Sigmoid colon (tissue), 7 donors: ENCODE data around the gene COL28A1. TPM values are rescaled to one million over a fixed set of nuclear protein-coding genes. Genes with fewer than 3 reads are reported as not detected.

Experiments
- DNase-seq: peaks from one replicate; pipeline ENCODE4 v3.0.0-alpha.2; 2019
- H3K27ac ChIP-seq, 4 donors: fragments of 200-600 bp; sonication (generic); one replicate each; pipeline ENCODE4 v1.5.1; 2016 to 2019; ENCODE audit warnings: mild to moderate bottlenecking in 1 of 4
- H3K27me3 ChIP-seq, 3 donors: fragments of 200-600 bp; sonication (generic); one replicate each; pipeline ENCODE4 v1.5.1; 2019; ENCODE audit warnings: mild to moderate bottlenecking in 1 of 3
- H3K36me3 ChIP-seq, 4 donors: fragments of 200-600 bp; sonication (generic); one replicate each; pipeline ENCODE4 v1.5.1; 2016 to 2019
- H3K4me1 ChIP-seq, 4 donors: fragments of 200-600 bp; sonication (generic); one replicate each; pipeline ENCODE4 v1.5.1; 2017 to 2019
- H3K4me3 ChIP-seq, 4 donors: fragments of 200-600 bp; sonication (generic); one replicate each; pipeline ENCODE4 v1.5.1; 2017 to 2019; ENCODE audit warnings: mild to moderate bottlenecking in 2 of 4, moderate library complexity in 1 of 4
- H3K9me3 ChIP-seq, 4 donors: fragments of 200-600 bp in 3 of 4; sonication (generic) in 3 of 4; one replicate each; pipeline versions ENCODE4 v1.5.1 to v1.6.1; 2013 to 2019
- CTCF ChIP-seq, 4 experiments: fragments of 450-650 bp in 3 of 4; fragments of 200-600 bp in 1 of 4; IDR thresholded peaks; one replicate each; pipeline ENCODE4 v1.5.1; 2016 to 2019; ENCODE audit warnings: antibody characterized with exemption in 4 of 4, mild to moderate bottlenecking in 3 of 4, moderate library complexity in 2 of 4
- EP300 ChIP-seq, 4 donors: sonication (generic); formaldehyde crosslinking; IDR thresholded peaks; one replicate each; pipeline ENCODE4 v1.6.1; 2017; ENCODE audit warnings: antibody characterized with exemption in 4 of 4
- POLR2A ChIP-seq, 2 donors: fragments of 450-650 bp; IDR thresholded peaks; one replicate each; pipeline ENCODE4 v1.6.1; 2016; ENCODE audit warnings: antibody characterized with exemption in 2 of 2, mild to moderate bottlenecking in 2 of 2, moderate library complexity in 2 of 2
- POLR2AphosphoS5 ChIP-seq, 4 donors: sonication (generic); formaldehyde crosslinking; IDR thresholded peaks; one replicate each; pipeline ENCODE4 v1.6.1; 2017; ENCODE audit warnings: antibody characterized with exemption in 4 of 4
- WGBS, 2 donors: extraction: QIAGEN DNeasy Blood & Tissue Kit; methylation state at CpG; one replicate each; pipeline ENCODE4 v1.1.7; 2013; 5-methylcytosine and 5-hydroxymethylcytosine counted together
- intact Hi-C: fragments of 100-400 bp; cut with DNase I; formaldehyde crosslinking; loops from one replicate; pipeline ENCODE4 v1.15.1; 2023
- polyA plus RNA-seq, 3 donors: library from polyadenylated mRNA; stranded (reverse); fragments of 200-250 nt; gene quantifications; one replicate each; pipeline ENCODE4 v1.2.3, GENCODE V29; 2013
- total RNA-seq, 4 donors: library from RNA; depleted of rRNA; stranded (reverse); fragments of >200 nt; gene quantifications; one replicate each; pipeline ENCODE4 v1.1.0, GENCODE V29; 2016
- donor health status: healthy with polysubstance abuse.
- donor health status: Bipolar disorder and iron deficiency.
- donor health status: healthy.

Gene COL28A1
- total and polyA plus RNA-seq, 7 donors: 0.60 to 25.5 (median 9.9) TPM

- no peak overlapping the region for H3K27ac ChIP-seq
- H3K27me3 ChIP-seq: no peaks in the 10 kb centered on the region
- H3K4me3 ChIP-seq: no peak overlapping the region
- no peaks in the 10 kb centered on the region for H3K4me1 ChIP-seq
- no peak for TF ChIP-seq POLR2A (IDR thresholded peaks at IDR 0.05)
- TF ChIP-seq EP300 (IDR thresholded peaks at IDR 0.05): no peak
- TF ChIP-seq POLR2AphosphoS5 (IDR thresholded peaks at IDR 0.05): no peak
- no peak for TF ChIP-seq CTCF (IDR thresholded peaks at IDR 0.05)
- DNase-seq: no peak
- no peaks in the 10 kb centered on the region for H3K9me3 ChIP-seq
- H3K36me3 ChIP-seq: no peaks in the 10 kb centered on the region
- intact Hi-C loops: no loop called here
These were observed 188.6 kb downstream of the COL28A1 start for GRCh38 chr7:7347045-7347444.

- WGBS, 2 donors: 90 to 91% methylated on average over 3 of the region's 3 CpGs
- DNase-seq: no peak
- H3K4me3 ChIP-seq: no peak overlapping the region
- H3K27me3 ChIP-seq: no peaks in the 10 kb centered on the region
- no peaks in the 10 kb centered on the region for H3K4me1 ChIP-seq
- H3K27ac ChIP-seq: no peak overlapping the region
- no peaks in the 10 kb centered on the region for H3K9me3 ChIP-seq
- H3K36me3 ChIP-seq: no peaks in the 10 kb centered on the region
- intact Hi-C loops: no loop called here
- no peak for TF ChIP-seq EP300 (IDR thresholded peaks at IDR 0.05)
- no peak for TF ChIP-seq POLR2AphosphoS5 (IDR thresholded peaks at IDR 0.05)
- TF ChIP-seq CTCF (IDR thresholded peaks at IDR 0.05): no peak
- TF ChIP-seq POLR2A (IDR thresholded peaks at IDR 0.05): no peak
These were observed 191.1 kb downstream of the COL28A1 start for GRCh38 chr7:7344583-7344982.

DNA sequence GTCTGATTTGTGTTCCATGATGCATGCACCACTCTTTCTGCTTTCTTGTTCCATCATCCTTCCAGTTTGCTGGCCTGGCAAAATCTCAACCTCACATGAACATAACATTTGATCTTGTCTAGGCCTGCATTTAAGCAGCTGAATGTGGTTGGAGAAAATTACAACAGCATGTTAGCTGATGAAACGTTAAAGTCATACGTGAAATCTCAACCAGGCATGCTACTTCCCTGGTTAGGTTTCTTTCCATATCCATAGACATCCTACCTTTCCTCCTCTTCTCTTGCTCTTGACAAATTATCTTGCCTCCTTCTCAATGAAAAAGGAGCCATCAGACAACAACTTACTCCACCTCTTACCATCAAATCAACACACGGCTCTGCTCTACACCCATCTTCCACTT, 199.8 kb downstream of the COL28A1 start:
- 63 to 79% methylated on average over 3 of the region's 3 CpGs for WGBS, 2 donors
- Histone ChIP-seq H3K4me3 (no peak overlapping the region), H3K9me3 (no peaks in the 10 kb centered on the region), H3K4me1 (no peaks in the 10 kb centered on the region), H3K27ac (no peak overlapping the region), H3K36me3 (no peaks in the 10 kb centered on the region), H3K27me3 (no peaks in the 10 kb centered on the region)
- TF ChIP-seq CTCF (IDR thresholded peaks at IDR 0.05) (no peak), POLR2AphosphoS5 (IDR thresholded peaks at IDR 0.05) (no peak), EP300 (IDR thresholded peaks at IDR 0.05) (no peak), POLR2A (IDR thresholded peaks at IDR 0.05) (no peak)
- intact Hi-C loops: no loop called here
- no peak for DNase-seq

- no peaks in the 10 kb centered on the region for H3K36me3 ChIP-seq
- H3K4me1 ChIP-seq: no peaks in the 10 kb centered on the region
- H3K27ac ChIP-seq: no peak overlapping the region
- H3K9me3 ChIP-seq: no peaks in the 10 kb centered on the region
- WGBS, 2 donors: 94 to 95% methylated on average over 2 of the region's 2 CpGs
- DNase-seq: no peak
- H3K4me3 ChIP-seq: no peak overlapping the region
- no peak for TF ChIP-seq POLR2A (IDR thresholded peaks at IDR 0.05)
- no peak for TF ChIP-seq POLR2AphosphoS5 (IDR thresholded peaks at IDR 0.05)
- TF ChIP-seq EP300 (IDR thresholded peaks at IDR 0.05): no peak
- no peak for TF ChIP-seq CTCF (IDR thresholded peaks at IDR 0.05)
- no peaks in the 10 kb centered on the region for H3K27me3 ChIP-seq
- intact Hi-C loops: no loop called here
These were observed 200.5 kb downstream of the COL28A1 start for GRCh38 chr7:7335215-7335614.

GRCh38 chr7:7333610-7334009, 202.1 kb downstream of the COL28A1 start:
- H3K4me1 ChIP-seq: no peaks in the 10 kb centered on the region
- DNase-seq: no peak
- TF ChIP-seq CTCF (IDR thresholded peaks at IDR 0.05) (no peak), POLR2A (IDR thresholded peaks at IDR 0.05) (no peak), EP300 (IDR thresholded peaks at IDR 0.05) (no peak), POLR2AphosphoS5 (IDR thresholded peaks at IDR 0.05) (no peak)
- H3K27me3 ChIP-seq: peaks cover 0 to 2% (median 0%) of the 10 kb centered on the region in 3 donors
- intact Hi-C loops: no loop called here
- H3K4me3 ChIP-seq: no peak overlapping the region
- WGBS, 2 donors: 89 to 90% methylated on average over 3 of the region's 3 CpGs
- no peaks in the 10 kb centered on the region for H3K36me3 ChIP-seq
- H3K27ac ChIP-seq: no peak overlapping the region
- no peaks in the 10 kb centered on the region for H3K9me3 ChIP-seq
